ENCODE measurements around the gene ZFX.
"Not testable (repeated sequence)": the region's sequence is repeated elsewhere in the genome, so short reads cannot be mapped to it uniquely, and the experiment has no call there.

Gene ZFX

GRCh38 chrX:24153178-24153795, 3.8 kb downstream of the ZFX start:
- no peak for DNase-seq (ENCODE audit: low read depth)

DNA sequence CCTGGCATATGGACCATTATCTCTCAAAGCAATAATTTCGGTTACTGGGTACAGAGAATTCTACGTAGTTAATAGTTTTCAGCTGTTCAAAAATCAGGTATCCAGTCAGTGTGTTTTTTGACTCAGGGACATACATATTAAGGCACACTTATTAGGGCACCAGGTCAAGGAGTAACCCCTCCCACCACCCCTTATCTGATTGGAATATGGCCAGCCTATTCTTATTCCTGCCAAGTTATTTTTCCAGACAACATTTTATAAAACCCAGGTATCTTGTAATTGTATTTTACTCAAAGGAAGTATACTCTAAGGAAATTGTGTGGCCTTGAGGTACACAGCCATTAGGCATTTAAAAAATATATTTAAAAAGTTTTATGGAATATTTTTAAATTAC, 4.3 kb downstream of the ZFX start:
- no peak for DNase-seq (ENCODE audit: low read depth)

GRCh38 chrX:24154490-24155034, 5.0 kb downstream of the ZFX start:
- no peak for DNase-seq (ENCODE audit: low read depth)

GRCh38 chrX:24155747-24156146, 6.2 kb downstream of the ZFX start:
- DNase-seq (ENCODE audit: low read depth) = not testable (repeated sequence)

DNA sequence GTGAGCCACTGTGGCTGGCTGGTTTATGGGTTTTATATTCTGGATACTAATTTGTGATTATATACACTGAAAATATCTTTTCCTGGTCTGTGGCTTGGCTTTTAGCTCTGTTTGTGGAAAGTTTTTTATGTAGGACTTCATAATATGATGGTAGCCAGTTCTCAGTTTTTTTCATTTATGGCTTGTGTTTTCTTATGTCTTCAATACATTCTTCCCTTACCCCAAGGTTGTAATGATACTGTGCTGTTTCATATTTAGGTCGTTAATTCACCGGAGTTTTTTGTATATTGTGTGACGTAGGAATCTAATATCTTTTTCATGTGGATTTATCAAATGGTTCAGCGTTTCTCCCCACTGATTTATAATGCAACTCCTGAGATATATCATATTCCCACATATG, 6.6 kb downstream of the ZFX start:
- DNase-seq (ENCODE audit: low read depth) = no peak

DNA sequence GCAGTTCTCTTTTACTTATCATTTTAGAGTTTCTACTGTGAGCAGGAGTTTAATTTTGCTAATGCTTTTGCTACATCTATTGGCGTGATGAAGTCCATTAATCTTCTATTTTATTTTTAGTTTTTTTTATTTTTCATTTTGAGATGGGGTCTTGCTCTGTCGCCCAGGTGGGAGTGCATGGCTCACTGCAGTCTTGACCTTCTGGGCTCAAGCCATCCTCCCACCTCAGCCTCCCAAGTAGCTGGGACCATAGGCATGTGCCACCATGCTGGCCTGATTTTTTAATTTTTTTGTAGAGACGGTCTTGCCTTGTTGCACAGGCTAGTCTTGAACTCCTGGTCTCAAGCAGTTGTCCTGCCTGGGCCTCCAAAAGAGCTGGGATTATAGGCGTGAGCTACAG, 9.4 kb downstream of the ZFX start:
- no peak for DNase-seq (ENCODE audit: low read depth)

- no peak for DNase-seq (ENCODE audit: low read depth)
Measured at GRCh38 chrX:24166078-24166477, 16.5 kb downstream of the ZFX start.

GRCh38 chrX:24167719-24168472, 18.4 kb downstream of the ZFX start:
- DNase-seq (ENCODE audit: low read depth) = no peak

DNA sequence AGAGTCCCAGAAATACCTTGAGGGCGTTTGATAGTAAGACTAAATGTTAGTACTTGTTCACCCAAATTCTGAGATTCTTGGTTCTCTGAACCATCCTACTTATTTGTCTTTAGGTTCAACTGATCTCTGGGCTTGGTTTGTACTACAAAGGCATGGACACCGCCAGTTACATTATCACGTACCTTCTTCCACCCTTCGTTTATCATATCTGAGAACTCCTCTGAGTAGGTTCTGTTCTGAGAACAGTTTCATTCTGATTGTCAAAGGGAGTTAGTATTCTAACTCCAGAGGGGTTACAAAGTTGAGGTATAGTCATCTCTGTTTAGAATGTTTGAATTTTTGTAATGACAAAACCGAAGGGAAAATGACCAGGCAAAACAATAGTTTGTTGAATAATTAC, 19.3 kb downstream of the ZFX start:
- no peak for DNase-seq (ENCODE audit: low read depth)

DNA sequence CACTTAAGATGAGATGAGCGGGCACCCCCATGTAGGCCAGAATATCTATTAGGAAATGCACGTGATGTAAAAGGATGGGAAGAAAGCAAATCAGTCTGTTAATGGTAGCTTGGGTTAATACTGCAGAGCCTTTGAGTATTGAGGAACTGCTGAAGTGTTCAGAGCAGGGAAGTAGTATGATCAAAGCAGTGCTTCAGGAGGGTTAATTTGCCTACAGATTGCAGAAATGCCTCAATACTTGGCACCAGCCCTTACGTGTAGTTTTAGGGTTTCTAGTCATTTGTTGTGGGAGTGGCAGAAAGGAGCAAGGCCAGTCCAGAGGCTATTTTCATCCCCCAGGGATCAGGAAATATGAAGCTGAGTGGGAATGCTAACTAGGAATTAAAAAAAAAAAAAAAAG, 19.7 kb downstream of the ZFX start:
- DNase-seq (ENCODE audit: low read depth) = no peak

GRCh38 chrX:24173115-24173847, 23.8 kb downstream of the ZFX start:
- DNase-seq (ENCODE audit: low read depth) = no peak

DNA sequence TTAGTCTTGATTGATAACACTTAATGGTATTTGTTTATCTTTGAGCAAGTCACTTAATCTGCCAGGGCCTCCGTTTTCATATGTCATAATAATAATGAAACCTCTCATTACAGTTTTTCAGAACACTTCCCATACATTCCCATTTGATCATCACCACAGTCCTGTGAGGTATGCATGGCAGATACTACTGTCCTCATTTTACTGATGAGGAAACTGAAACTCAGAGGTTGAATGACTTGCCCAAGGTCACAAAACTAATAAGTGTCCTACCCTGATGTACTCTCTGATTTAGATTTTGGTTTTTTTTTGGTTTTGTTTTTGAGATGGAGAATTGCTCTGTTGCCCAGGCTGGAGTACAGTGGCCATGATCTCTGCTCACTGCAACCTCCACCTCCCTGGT, 25.7 kb downstream of the ZFX start:
- DNase-seq (ENCODE audit: low read depth) = no peak

DNA sequence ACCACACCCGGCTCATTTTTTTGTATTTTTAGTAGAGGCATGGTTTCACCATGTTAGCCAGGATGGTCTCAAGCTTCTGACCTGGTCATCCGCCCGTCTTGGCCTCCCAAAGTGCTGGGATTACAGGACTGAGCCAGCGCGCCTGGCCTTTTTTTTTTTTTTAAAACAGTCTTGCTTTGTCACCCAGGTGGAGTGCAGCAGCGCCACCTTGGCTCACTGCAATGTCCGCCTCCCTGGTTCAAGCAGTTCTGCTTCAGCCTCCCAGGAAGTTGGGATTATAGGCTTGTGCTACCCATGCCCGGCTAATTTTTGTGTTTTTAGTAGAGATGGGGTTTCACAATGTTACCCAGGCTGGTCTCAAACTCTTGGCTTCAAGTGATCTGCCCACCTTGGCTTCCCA, 28.9 kb downstream of the ZFX start:
- no peak for DNase-seq (ENCODE audit: low read depth)

DNA sequence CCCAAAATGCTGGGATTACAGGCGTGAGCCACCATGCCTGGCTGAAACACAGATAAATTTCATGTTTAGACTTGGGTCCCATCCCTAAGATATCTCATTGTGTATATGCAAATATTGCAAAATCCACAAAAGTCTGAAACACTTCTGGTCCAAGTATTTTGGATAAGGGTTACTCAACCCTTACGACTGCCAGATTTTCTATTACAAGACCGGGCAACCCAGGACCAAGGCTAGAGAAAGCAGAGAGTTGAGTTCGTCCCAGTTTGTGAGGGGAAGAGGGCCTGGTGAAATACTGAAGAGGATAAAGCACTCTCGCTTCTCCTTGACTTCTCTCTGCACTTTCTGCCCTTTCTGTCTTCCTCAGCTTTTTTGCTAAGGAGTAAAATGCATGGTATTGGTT, 34.5 kb downstream of the ZFX start:
- DNase-seq (ENCODE audit: low read depth) = no peak

DNA sequence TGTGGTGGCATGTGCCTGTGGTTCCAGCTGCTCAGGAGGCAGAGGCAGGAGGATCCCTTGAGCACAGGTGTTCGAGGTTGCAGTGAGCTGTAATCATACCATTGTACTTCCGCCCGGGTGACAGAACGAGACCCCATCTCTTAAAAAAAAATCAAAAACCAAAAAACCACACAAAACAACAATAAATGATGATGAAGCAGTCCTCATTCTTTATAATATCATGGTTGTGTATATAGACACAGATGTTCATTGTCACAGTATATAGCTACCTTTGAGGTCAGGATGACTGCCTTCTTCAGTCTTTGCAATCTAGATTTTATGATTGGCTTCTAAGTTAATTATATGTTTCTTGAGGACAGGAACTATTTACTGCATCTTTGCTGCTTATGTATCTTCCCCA, 37.0 kb downstream of the ZFX start:
- DNase-seq (ENCODE audit: low read depth) = no peak

- no peak for DNase-seq (ENCODE audit: low read depth)
Measured at GRCh38 chrX:24186986-24187385, 37.5 kb downstream of the ZFX start.

DNA sequence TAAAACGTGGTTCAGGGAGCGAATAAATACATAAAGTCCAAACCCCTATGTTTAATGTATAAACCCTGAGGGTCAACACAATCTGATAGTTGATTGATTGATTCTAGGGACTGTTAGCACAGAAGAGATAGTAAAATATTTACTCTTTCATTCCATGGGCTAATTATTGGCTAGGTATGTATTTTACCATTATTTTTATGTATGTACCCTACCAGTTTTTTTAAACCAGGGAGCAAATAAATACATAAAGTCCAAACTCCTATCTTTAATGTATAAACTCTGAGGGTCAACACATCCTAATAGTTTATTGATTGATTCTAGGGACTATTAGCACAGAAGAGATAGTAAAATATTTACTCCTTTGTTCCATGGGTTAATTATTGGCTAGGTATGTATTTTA, 40.0 kb downstream of the ZFX start:
- DNase-seq (ENCODE audit: low read depth) = no peak

DNA sequence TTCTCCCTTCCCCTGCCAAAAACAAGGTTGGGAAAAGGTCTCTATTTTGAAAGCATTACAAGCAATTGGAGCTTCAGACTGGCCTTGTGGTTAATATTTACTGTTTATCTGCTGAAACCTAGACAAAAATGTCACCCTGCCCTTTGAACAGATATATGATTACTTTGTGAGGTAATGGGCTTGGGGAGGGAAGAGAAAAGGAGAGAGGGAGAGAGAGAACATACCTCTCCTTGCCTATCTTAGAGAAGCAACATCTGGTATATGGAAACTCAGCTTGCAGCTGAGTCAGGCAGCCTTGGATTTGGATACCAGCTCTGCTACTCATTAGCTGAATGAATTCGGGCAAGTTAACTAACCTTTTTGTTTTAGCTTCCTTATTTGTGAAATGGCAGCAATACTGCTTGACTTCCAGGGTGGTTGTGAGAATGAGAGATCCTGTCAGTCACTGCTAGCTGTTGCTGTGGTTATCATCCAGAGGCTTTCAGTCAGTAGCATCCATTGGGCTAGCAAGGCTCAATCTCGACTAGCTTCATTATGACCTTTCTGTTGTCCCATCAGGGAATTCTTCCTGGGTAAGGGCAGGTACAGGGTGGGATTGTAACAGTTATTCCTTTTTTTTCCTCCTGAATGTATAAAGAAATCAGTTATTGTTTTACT, 41.1 kb downstream of the ZFX start:
- DNase-seq (ENCODE audit: low read depth) = no peak

- DNase-seq (ENCODE audit: low read depth) = no peak
Measured at GRCh38 chrX:24196509-24196908, 47.0 kb downstream of the ZFX start.

GRCh38 chrX:24198101-24198500, 48.6 kb downstream of the ZFX start:
- DNase-seq (ENCODE audit: low read depth) = no peak

DNA sequence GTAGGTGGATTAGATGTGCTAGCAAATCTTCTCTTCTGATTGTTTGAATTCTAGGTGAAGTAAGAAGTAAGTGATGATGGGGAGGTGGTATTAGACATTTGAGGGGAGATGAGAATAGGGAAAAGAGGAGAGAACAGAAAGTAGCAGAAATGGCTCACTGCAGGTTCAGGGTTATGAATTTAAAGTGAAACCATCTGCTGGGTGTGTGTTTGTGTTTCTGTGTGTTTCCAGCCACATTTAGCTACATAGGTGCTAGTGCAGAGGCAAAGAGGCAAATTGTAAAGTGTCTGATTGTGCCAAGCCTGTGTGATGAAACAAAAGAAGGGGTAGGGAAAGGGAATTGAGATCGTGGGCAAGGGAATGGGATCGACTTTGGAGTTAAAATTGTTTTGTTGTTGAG, 50.6 kb downstream of the ZFX start:
- DNase-seq (ENCODE audit: low read depth) = no peak

- no peak for DNase-seq (ENCODE audit: low read depth)
Measured at GRCh38 chrX:24201216-24201615, 51.7 kb downstream of the ZFX start.
